ENCODE measurements around the gene UST. TPM values are rescaled to one million over a fixed set of nuclear protein-coding genes. Genes with fewer than 3 reads are reported as not detected.

The UST gene
- total and polyA plus RNA-seq, 4 donors = 0.24 to 2.7 (median 0.87) TPM

- Histone ChIP-seq H3K9ac (ENCODE audit: low read depth in 1 of 2, low read length in 2 of 2) (no peak overlapping the region), H3K36me3 (ENCODE audit: control insufficient read depth in 4 of 4, insufficient read depth in 3 of 4, low read depth in 1 of 4, low read length in 3 of 4) (no peaks in the 10 kb centered on the region), H3K9me3 (ENCODE audit: control insufficient read depth in 4 of 4, low read length in 3 of 4) (no peaks in the 10 kb centered on the region), H3K4me3 (ENCODE audit: low read depth in 1 of 3, low read length in 3 of 3) (no peak overlapping the region), H3K4me1 (ENCODE audit: control insufficient read depth in 4 of 4, insufficient read depth in 4 of 4, low read length in 3 of 4) (no peaks in the 10 kb centered on the region), H3K27ac (ENCODE audit: low read depth in 1 of 2, low read length in 2 of 2) (no peak overlapping the region), H3K27me3 (ENCODE audit: control insufficient read depth in 4 of 4, insufficient read depth in 4 of 4, low read length in 3 of 4) (no peaks in the 10 kb centered on the region)
- TF ChIP-seq NR2F2 (IDR thresholded peaks at IDR 0.05) (no peak), RAD21 (IDR thresholded peaks at IDR 0.05) (peak; percentile 44 to 56)
- DNase-seq (ENCODE audit: low spot score) = no peak
- 41% methylated on average over 3 of the region's 3 CpGs for WGBS
Measured at GRCh38 chr6:148959008-148959407, 212.2 kb downstream of the UST start.

DNA sequence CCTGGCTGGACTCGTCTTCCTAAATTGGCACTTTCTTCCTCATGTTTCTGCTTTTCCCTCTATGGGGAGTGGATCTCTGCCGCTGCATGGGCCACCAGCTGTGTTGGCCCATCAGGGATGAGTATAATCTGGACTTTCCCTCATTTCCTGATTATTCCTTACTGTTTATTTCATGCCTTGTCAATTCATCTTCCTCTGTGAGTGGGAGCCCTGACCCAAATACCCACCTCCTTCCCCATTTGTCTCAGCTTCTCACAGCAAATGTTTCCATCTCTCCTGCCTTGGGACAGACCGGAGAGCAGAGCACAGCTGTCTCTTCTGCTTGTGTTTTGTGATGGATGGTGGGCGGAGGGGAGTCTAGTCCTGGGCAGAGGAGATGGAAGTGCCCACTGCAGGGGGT is 212.7 kb downstream of the UST start:
- no peaks in the 10 kb centered on the region for H3K4me1 ChIP-seq (ENCODE audit: control insufficient read depth in 4 of 4, insufficient read depth in 4 of 4, low read length in 3 of 4)
- no peaks in the 10 kb centered on the region for H3K9me3 ChIP-seq (ENCODE audit: control insufficient read depth in 4 of 4, low read length in 3 of 4)
- DNase-seq (ENCODE audit: low spot score) = no peak
- no peak overlapping the region for H3K4me3 ChIP-seq (ENCODE audit: low read depth in 1 of 3, low read length in 3 of 3)
- no peak overlapping the region for H3K27ac ChIP-seq (ENCODE audit: low read depth in 1 of 2, low read length in 2 of 2)
- WGBS = 88% methylated on average over 4 of the region's 4 CpGs
- no peaks in the 10 kb centered on the region for H3K36me3 ChIP-seq (ENCODE audit: control insufficient read depth in 4 of 4, insufficient read depth in 3 of 4, low read depth in 1 of 4, low read length in 3 of 4)
- no peak for TF ChIP-seq SP1 (IDR thresholded peaks at IDR 0.05)
- no peak for TF ChIP-seq REST (IDR thresholded peaks at IDR 0.05)
- TF ChIP-seq YY1 (IDR thresholded peaks at IDR 0.05) = no peak
- TF ChIP-seq GABPA (IDR thresholded peaks at IDR 0.05 in 1 of 2, conservative IDR thresholded peaks at IDR 0.05 in 1 of 2) = no peak
- TF ChIP-seq, protein P1, sequence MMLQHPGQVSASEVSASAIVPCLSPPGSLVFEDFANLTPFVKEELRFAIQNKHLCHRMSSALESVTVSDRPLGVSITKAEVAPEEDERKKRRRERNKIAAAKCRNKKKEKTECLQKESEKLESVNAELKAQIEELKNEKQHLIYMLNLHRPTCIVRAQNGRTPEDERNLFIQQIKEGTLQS (IDR thresholded peaks at IDR 0.05) = no peak
- TF ChIP-seq RXRA (IDR thresholded peaks at IDR 0.05) = no peak
- no peaks in the 10 kb centered on the region for H3K27me3 ChIP-seq (ENCODE audit: control insufficient read depth in 4 of 4, insufficient read depth in 4 of 4, low read length in 3 of 4)
- no peak overlapping the region for H3K9ac ChIP-seq (ENCODE audit: low read depth in 1 of 2, low read length in 2 of 2)

DNA sequence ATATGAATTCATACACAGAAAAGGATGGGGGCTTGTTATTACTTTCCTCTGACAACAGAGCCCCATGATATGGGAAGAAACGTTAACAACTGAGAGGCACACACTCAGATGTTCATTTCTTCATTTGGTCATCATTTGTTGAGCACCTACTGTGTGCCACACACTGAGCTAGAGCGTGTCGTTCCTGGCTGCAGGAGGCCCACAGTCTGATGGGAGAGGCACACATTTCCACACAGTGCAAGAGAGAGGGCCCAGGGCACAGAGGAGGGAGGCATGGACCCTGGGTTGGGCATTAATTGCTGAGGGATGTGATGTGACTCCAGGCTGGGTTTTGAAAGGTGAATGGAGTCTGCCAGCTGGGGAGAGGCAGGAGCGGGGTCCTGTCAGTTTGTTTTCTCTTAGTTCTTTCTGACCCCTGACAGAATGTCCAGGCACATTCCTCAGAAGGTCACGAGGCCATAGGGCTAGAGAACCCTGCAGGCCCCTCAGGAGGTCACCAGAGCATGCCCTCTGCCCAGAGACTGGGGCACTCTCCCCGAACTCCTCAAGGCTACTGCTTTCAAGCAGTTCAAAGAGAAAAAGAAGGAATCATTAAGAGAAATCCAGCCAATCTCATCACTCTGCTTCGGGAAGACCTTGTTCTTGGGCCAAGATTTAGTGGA is 216.2 kb downstream of the UST start:
- Histone ChIP-seq H3K9ac (ENCODE audit: low read depth in 1 of 2, low read length in 2 of 2) (no peak overlapping the region), H3K4me3 (ENCODE audit: low read depth in 1 of 3, low read length in 3 of 3) (no peak overlapping the region), H3K27ac (ENCODE audit: low read depth in 1 of 2, low read length in 2 of 2) (no peak overlapping the region), H3K36me3 (ENCODE audit: control insufficient read depth in 4 of 4, insufficient read depth in 3 of 4, low read depth in 1 of 4, low read length in 3 of 4) (no peaks in the 10 kb centered on the region), H3K27me3 (ENCODE audit: control insufficient read depth in 4 of 4, insufficient read depth in 4 of 4, low read length in 3 of 4) (no peaks in the 10 kb centered on the region), H3K4me1 (ENCODE audit: control insufficient read depth in 4 of 4, insufficient read depth in 4 of 4, low read length in 3 of 4) (no peaks in the 10 kb centered on the region), H3K9me3 (ENCODE audit: control insufficient read depth in 4 of 4, low read length in 3 of 4) (no peaks in the 10 kb centered on the region)
- no peak for DNase-seq (ENCODE audit: low spot score)
- TF ChIP-seq, protein P1 (IDR thresholded peaks at IDR 0.05) = no peak
- TF ChIP-seq JUND (IDR thresholded peaks at IDR 0.05) = no peak
- WGBS = 87% methylated on average over 7 of the region's 7 CpGs
